Measurements from ENCODE around the gene CYREN.

Gene CYREN

DNA sequence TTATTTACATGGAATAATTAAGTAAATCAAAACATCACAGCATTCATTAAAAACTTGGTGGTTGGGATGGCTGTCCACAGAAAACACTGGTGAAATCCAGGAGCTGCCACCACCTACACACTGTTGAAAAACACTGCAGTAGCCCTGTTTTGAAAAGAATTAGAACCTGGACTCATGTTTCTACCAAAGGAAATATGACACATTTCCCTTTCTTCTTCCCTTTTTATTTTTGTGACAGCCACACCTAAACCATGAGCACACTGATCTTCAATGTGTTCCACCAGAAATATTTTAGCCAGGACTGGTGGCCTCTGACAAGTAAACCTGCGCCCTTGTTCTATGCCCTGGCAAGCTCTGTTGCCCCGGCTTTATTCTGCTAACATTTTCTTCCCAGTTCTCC lies 19.4 kb downstream of the CYREN start:
- Histone ChIP-seq H3K9ac (ENCODE audit: low read length) (no peak overlapping the region), H3K18ac (ENCODE audit: low read length) (no peak overlapping the region), H3K56ac (ENCODE audit: low read length) (no peak overlapping the region), H3K4ac (ENCODE audit: low read depth, low read length) (no peak overlapping the region), H3K27me3 (ENCODE audit: insufficient read depth, low read length, poor library complexity) (no peaks in the 10 kb centered on the region), H3K27ac (ENCODE audit: low read depth, low read length) (no peak overlapping the region), H4K5ac (ENCODE audit: low read length) (no peak overlapping the region), H3K79me1 (ENCODE audit: low read length) (no peaks in the 10 kb centered on the region), H2BK5ac (ENCODE audit: low read length) (no peak overlapping the region), H2BK15ac (replicated peaks; ENCODE audit: low read depth) (no peak overlapping the region), H3K79me2 (ENCODE audit: control insufficient read depth, insufficient read depth, low read length) (no peaks in the 10 kb centered on the region), H3K4me1 (ENCODE audit: control insufficient read depth, low read depth, low read length) (no peaks in the 10 kb centered on the region), H4K8ac (ENCODE audit: low read depth, low read length) (no peak overlapping the region), H3K4me3 (ENCODE audit: low read length) (no peak overlapping the region), H3K4me2 (ENCODE audit: low read length) (no peak overlapping the region), H2BK120ac (ENCODE audit: low read depth, low read length) (no peak overlapping the region), H3K36me3 (ENCODE audit: control insufficient read depth, insufficient read depth, low read length) (no peaks in the 10 kb centered on the region), H2AK5ac (ENCODE audit: low read length) (no peak overlapping the region), H3K23ac (ENCODE audit: low read length) (no peak overlapping the region)
- WGBS (ENCODE audit: extremely low coverage, insufficient coverage, low lambda C conversion rate), result no CpG with 5 or more reads among the region's 2 CpGs
- no peak for DNase-seq

DNA sequence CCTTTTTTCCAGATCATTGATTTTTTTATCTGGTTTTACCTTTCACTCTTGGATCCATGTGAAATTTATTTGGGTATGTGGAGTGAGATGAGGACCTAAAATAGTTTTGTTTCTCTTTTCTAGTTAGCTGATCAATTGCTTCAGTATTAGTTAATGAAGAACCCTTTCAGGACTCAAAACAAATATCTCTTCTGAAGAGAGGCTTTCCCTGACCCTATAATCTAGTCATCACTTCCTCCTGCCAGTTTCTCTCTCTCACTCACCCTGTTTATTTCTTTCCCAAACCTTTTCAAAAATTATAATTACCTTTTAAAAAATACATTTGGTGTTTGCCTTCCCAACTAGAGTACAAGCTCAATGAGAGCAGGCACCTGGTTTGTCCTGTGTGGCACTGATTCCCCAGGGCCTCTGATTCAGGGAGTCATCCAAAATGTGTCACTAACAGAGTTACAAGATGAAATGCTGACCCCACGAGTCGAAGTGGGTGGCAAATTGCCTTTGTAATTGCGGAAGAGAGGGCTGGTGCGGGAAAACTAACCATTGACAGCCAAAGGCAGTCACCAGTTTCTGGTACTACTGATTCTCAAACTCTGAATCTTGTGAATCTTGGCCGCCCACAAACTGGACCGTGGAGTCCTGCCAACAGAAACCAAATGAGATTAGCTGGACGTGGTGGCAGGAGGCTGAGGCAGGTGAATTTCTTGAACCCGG lies 20.3 kb downstream of the CYREN start:
- no peaks in the 10 kb centered on the region for H3K4me1 ChIP-seq (ENCODE audit: control insufficient read depth, low read depth, low read length)
- H3K4me2 ChIP-seq (ENCODE audit: low read length), result no peak overlapping the region
- WGBS (ENCODE audit: extremely low coverage, insufficient coverage, low lambda C conversion rate), result no CpG with 5 or more reads among the region's 8 CpGs
- H4K8ac ChIP-seq (ENCODE audit: low read depth, low read length), result no peak overlapping the region
- H3K27me3 ChIP-seq (ENCODE audit: insufficient read depth, low read length, poor library complexity), result no peaks in the 10 kb centered on the region
- H2AK5ac ChIP-seq (ENCODE audit: low read length), result no peak overlapping the region
- no peak overlapping the region for H3K9ac ChIP-seq (ENCODE audit: low read length)
- H3K18ac ChIP-seq (ENCODE audit: low read length), result no peak overlapping the region
- no peak overlapping the region for H3K56ac ChIP-seq (ENCODE audit: low read length)
- no peaks in the 10 kb centered on the region for H3K79me1 ChIP-seq (ENCODE audit: low read length)
- no peak overlapping the region for H3K27ac ChIP-seq (ENCODE audit: low read depth, low read length)
- no peaks in the 10 kb centered on the region for H3K79me2 ChIP-seq (ENCODE audit: control insufficient read depth, insufficient read depth, low read length)
- no peak overlapping the region for H2BK120ac ChIP-seq (ENCODE audit: low read depth, low read length)
- no peak overlapping the region for H3K4ac ChIP-seq (ENCODE audit: low read depth, low read length)
- no peak overlapping the region for H2BK15ac ChIP-seq (replicated peaks; ENCODE audit: low read depth)
- H4K5ac ChIP-seq (ENCODE audit: low read length), result no peak overlapping the region
- no peak overlapping the region for H3K23ac ChIP-seq (ENCODE audit: low read length)
- no peak for DNase-seq
- no peak overlapping the region for H3K4me3 ChIP-seq (ENCODE audit: low read length)
- no peak overlapping the region for H2BK5ac ChIP-seq (ENCODE audit: low read length)
- no peaks in the 10 kb centered on the region for H3K36me3 ChIP-seq (ENCODE audit: control insufficient read depth, insufficient read depth, low read length)

DNA sequence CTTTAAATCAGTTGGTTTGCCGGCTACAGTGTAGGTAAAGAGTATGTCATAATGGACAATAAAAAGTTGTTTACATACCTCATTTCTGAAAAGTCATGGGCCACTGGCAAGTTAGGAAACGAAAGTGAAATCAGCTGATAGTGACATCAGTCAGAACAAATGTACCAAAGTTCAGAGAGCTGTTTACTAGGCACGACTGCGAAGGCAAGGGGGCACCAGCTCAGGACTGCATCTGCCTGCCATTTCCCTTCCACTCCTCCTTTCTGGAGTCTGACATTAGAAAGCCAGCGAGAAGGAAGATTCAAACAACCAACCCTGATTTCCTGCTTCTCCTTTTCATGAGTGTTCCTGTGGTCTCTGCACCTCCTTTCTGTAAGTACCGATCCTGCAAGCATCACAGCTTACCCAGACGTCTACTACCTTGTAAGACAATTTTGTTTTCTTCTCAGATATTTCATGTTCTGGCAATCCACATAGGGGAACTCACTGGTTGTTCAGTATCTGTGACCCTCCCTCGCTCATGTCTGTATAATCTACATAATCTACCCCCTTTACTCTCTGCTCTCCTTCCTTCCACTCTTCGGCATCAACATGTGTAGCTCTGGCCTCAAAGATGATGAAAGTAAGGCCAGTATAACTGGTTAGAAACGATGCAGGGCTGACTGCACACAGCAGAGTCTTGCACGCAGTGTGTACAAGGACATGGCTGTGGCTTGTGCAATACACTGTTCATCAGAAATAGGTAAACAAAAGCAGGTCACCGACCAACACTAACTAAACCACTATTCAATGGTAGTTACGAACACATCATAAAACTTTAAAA lies 22.4 kb downstream of the CYREN start, which contains the start of gene TMEM140:
Gene TMEM140, plus strand, starts transcription at position 174 of the 823 bp plus-strand sequence. CDS start 16,370 bp downstream, outside the sequence.
- Histone ChIP-seq H2BK120ac (ENCODE audit: low read depth, low read length) (no peak within 1 kb of the TSS), H3K4ac (ENCODE audit: low read depth, low read length) (no peak within 1 kb of the TSS), H4K5ac (ENCODE audit: low read length) (no peak within 1 kb of the TSS), H3K4me2 (ENCODE audit: low read length) (no peak within 1 kb of the TSS), H3K56ac (ENCODE audit: low read length) (no peak within 1 kb of the TSS), H3K79me1 (ENCODE audit: low read length) (no peaks in the 10 kb centered on the region), H4K8ac (ENCODE audit: low read depth, low read length) (no peak within 1 kb of the TSS), H3K27me3 (ENCODE audit: insufficient read depth, low read length, poor library complexity) (no peaks in the 10 kb centered on the region), H3K23ac (ENCODE audit: low read length) (no peak within 1 kb of the TSS), H3K79me2 (ENCODE audit: control insufficient read depth, insufficient read depth, low read length) (no peaks in the 10 kb centered on the region), H3K9ac (ENCODE audit: low read length) (no peak within 1 kb of the TSS), H2BK15ac (replicated peaks; ENCODE audit: low read depth) (no peak within 1 kb of the TSS), H2BK5ac (ENCODE audit: low read length) (no peak within 1 kb of the TSS), H2AK5ac (ENCODE audit: low read length) (no peak within 1 kb of the TSS), H3K36me3 (ENCODE audit: control insufficient read depth, insufficient read depth, low read length) (no peaks in the 10 kb centered on the region), H3K27ac (ENCODE audit: low read depth, low read length) (no peak within 1 kb of the TSS), H3K4me3 (ENCODE audit: low read length) (no peak within 1 kb of the TSS), H3K4me1 (ENCODE audit: control insufficient read depth, low read depth, low read length) (no peaks in the 10 kb centered on the region), H3K18ac (ENCODE audit: low read length) (no peak within 1 kb of the TSS)
- WGBS (ENCODE audit: extremely low coverage, insufficient coverage, low lambda C conversion rate), result no CpG with 5 or more reads among the region's 13 CpGs
- DNase-seq, result no peak

DNA sequence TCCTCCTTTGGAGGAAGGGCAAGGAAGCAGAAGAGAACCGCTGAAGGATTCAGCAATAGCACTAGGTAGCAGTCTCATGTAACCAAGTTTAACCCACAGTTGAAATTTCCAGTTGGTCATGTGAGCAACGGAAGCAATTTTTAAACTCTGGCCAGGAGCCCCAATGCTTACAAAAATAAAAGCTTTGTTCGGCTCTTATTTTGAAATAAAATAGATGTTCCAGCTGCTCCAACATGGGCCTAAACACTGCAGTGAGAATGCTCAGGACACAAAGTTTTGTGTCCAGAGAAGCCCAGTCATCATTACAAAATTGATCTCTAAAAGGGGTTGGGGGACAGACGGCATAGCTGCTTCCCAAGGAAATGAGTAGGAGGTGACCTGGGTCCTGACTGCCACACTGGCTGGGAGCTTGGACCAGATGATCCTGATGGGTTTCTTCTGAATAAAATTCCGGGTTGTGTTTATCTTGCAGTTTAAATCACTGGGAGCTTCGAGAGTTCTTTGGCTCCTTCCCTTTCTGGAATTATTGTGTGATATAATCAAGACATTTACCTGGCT lies 23.1 kb downstream of the CYREN start:
- Histone ChIP-seq H2BK15ac (replicated peaks; ENCODE audit: low read depth) (no peak overlapping the region), H3K9ac (ENCODE audit: low read length) (no peak overlapping the region), H3K4me1 (ENCODE audit: control insufficient read depth, low read depth, low read length) (no peaks in the 10 kb centered on the region), H2BK120ac (ENCODE audit: low read depth, low read length) (no peak overlapping the region), H3K4me3 (ENCODE audit: low read length) (no peak overlapping the region), H4K5ac (ENCODE audit: low read length) (no peak overlapping the region), H2BK5ac (ENCODE audit: low read length) (no peak overlapping the region), H3K4me2 (ENCODE audit: low read length) (no peak overlapping the region), H3K79me1 (ENCODE audit: low read length) (no peaks in the 10 kb centered on the region), H3K18ac (ENCODE audit: low read length) (no peak overlapping the region), H3K27ac (ENCODE audit: low read depth, low read length) (no peak overlapping the region), H3K23ac (ENCODE audit: low read length) (no peak overlapping the region), H3K56ac (ENCODE audit: low read length) (no peak overlapping the region), H3K27me3 (ENCODE audit: insufficient read depth, low read length, poor library complexity) (no peaks in the 10 kb centered on the region), H2AK5ac (ENCODE audit: low read length) (no peak overlapping the region), H3K79me2 (ENCODE audit: control insufficient read depth, insufficient read depth, low read length) (no peaks in the 10 kb centered on the region), H3K36me3 (ENCODE audit: control insufficient read depth, insufficient read depth, low read length) (no peaks in the 10 kb centered on the region), H3K4ac (ENCODE audit: low read depth, low read length) (no peak overlapping the region), H4K8ac (ENCODE audit: low read depth, low read length) (no peak overlapping the region)
- WGBS (ENCODE audit: extremely low coverage, insufficient coverage, low lambda C conversion rate), result no CpG with 5 or more reads among the region's 6 CpGs
- no peak for DNase-seq

DNA sequence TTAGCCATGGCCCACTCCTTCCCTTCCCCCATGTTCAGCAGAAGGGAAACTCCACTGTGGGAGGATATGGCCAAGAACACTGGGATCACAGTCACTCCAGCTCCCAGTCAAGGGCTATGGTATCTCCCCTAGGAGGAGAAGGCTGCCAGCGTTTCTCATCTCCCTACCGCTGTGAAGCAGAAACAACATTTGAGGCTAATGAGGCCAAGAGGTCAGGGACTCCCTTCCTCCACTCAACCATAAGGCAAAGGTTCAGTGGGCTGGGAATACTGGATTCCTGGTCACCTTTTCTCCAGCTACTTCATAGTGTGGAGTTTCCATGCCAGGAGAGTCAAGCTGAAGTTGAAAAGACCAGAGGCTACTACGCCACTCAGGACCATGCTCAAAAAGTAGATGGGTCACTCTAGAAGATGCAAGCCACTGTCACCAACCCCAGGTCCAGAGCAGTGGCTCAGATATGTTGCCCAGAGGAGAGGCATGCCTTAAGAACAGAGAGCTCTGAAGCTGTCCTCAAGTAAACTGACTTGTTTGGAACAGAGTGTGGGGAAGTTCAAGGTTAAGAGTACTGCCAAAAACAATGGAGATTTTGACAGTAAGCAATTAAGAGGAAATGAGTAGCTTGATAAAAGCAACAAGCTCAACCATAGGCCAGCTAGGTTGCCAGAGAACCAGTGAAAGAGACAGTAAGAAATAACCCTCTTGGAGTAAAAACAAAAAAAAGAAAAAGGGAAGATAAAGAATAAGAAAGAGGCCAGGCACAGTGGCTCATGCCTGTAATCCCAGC lies 26.4 kb downstream of the CYREN start:
- Histone ChIP-seq H3K36me3 (ENCODE audit: control insufficient read depth, insufficient read depth, low read length) (no peaks in the 10 kb centered on the region), H3K18ac (ENCODE audit: low read length) (no peak overlapping the region), H3K4me1 (ENCODE audit: control insufficient read depth, low read depth, low read length) (no peaks in the 10 kb centered on the region), H3K27ac (ENCODE audit: low read depth, low read length) (no peak overlapping the region), H3K79me1 (ENCODE audit: low read length) (no peaks in the 10 kb centered on the region), H3K79me2 (ENCODE audit: control insufficient read depth, insufficient read depth, low read length) (no peaks in the 10 kb centered on the region), H3K23ac (ENCODE audit: low read length) (no peak overlapping the region), H3K56ac (ENCODE audit: low read length) (no peak overlapping the region), H2AK5ac (ENCODE audit: low read length) (no peak overlapping the region), H2BK120ac (ENCODE audit: low read depth, low read length) (no peak overlapping the region), H3K27me3 (ENCODE audit: insufficient read depth, low read length, poor library complexity) (no peaks in the 10 kb centered on the region), H3K9ac (ENCODE audit: low read length) (no peak overlapping the region), H4K5ac (ENCODE audit: low read length) (no peak overlapping the region), H4K8ac (ENCODE audit: low read depth, low read length) (no peak overlapping the region), H2BK5ac (ENCODE audit: low read length) (no peak overlapping the region), H3K4me2 (ENCODE audit: low read length) (no peak overlapping the region), H2BK15ac (replicated peaks; ENCODE audit: low read depth) (no peak overlapping the region), H3K4ac (ENCODE audit: low read depth, low read length) (no peak overlapping the region), H3K4me3 (ENCODE audit: low read length) (no peak overlapping the region)
- WGBS (ENCODE audit: extremely low coverage, insufficient coverage, low lambda C conversion rate), result no CpG with 5 or more reads among the region's 3 CpGs
- no peak for DNase-seq

Measured in mesendoderm (in vitro differentiated cells).